Kidney (tissue), 14 donors: ENCODE data around the gene CNTN4. TPM values are rescaled to one million over a fixed set of nuclear protein-coding genes. Genes with fewer than 3 reads are reported as not detected.
A peak's percentile ranks its signal among the peaks of the same experiment; 100 is the strongest.

Experiments
- DNase-seq, 5 donors: peaks; one replicate each; pipeline ENCODE4 v3.0.0-alpha.2; 2013 to 2020
- FAIRE-seq: peaks from 2 replicates; lab custom pipeline; 2012; peaks lifted over from hg19 to GRCh38; lab: Jason Lieb, UNC
- H3K27ac ChIP-seq, 2 donors: one replicate each; pipeline ENCODE4 v1.7.0; 2013; ENCODE audit warnings: low read depth in 2 of 2, low read length in 2 of 2, inconsistent platforms in 1 of 2
- H3K27me3 ChIP-seq: one replicate; pipeline ENCODE4 v1.7.1; 2013; ENCODE audit warnings: low read length, inconsistent platforms; ENCODE audit not compliant: control insufficient read depth, insufficient read depth
- H3K36me3 ChIP-seq, 3 donors: one replicate each; pipeline versions ENCODE4 v1.7.0 to v1.7.1; 2013; ENCODE audit warnings: low read length in 3 of 3, control low read depth in 1 of 3, inconsistent platforms in 1 of 3; ENCODE audit not compliant: insufficient read depth in 3 of 3, control insufficient read depth in 2 of 3
- H3K4me1 ChIP-seq, 3 donors: one replicate each; pipeline versions ENCODE4 v1.7.0 to v1.7.1; 2013; ENCODE audit warnings: low read length in 3 of 3, inconsistent platforms in 1 of 3, low read depth in 1 of 3; ENCODE audit not compliant: control insufficient read depth in 2 of 3, insufficient read depth in 2 of 3
- H3K4me3 ChIP-seq, 3 donors: one replicate each; pipeline versions ENCODE4 v1.7.0 to v1.8.1; 2013; ENCODE audit warnings: low read length in 3 of 3, control low read depth in 1 of 3, inconsistent platforms in 1 of 3
- H3K9ac ChIP-seq, 3 donors: one replicate each; pipeline versions ENCODE4 v1.7.0 to v1.7.1; 2013; ENCODE audit warnings: low read length in 3 of 3, control low read depth in 1 of 3, inconsistent platforms in 1 of 3
- H3K9me3 ChIP-seq, 3 donors: one replicate each; pipeline versions ENCODE4 v1.7.0 to v1.7.1; 2013; ENCODE audit warnings: low read length in 3 of 3, control low read depth in 1 of 3, inconsistent platforms in 1 of 3; ENCODE audit not compliant: control insufficient read depth in 2 of 3, insufficient read depth in 1 of 3
- CTCF ChIP-seq: IDR thresholded peaks from 3 replicates; pipeline ENCODE4 v1.5.1; 2012; ENCODE audit warnings: mild to moderate bottlenecking, moderate library complexity, borderline replicate concordance; ENCODE audit not compliant: insufficient read depth; ENCODE audit errors: extremely low read depth
- intact Hi-C: fragments of 100-400 bp; cut with DNase I; formaldehyde crosslinking; loops from one replicate; pipeline ENCODE4 v1.11.1; 2022
- polyA plus RNA-seq: library from polyadenylated mRNA; stranded (reverse); fragments of 350-450 nt; fragmentation: Illumina TruSeq; extraction: RNeasy Lipid Tissue Mini Kit (QIAGEN cat#74804); gene quantifications from one replicate; pipeline ENCODE4 v1.2.3, GENCODE V29; 2014; ENCODE audit warnings: low read depth, low replicate concordance; ENCODE audit not compliant: insufficient read depth
- total RNA-seq: library from RNA; stranded (reverse); fragmentation: NEBNext Ultra II Directional; extraction: Animal tissue kit (Norgen Biotek cat#: 25700); gene quantifications from one replicate; pipeline ENCODE4 v1.2.1, GENCODE V29; 2021
- donor health status: control.
- donor health status: control.
- donor health status: control.
- donor health status: control.
- donor health status: control.
- donor health status: DM: yes; HTN: yes; CAD: no.
- donor health status: Normal renal cell carcinoma (clear cell type).

The CNTN4 gene
- total and polyA plus RNA-seq, 2 donors from 2014 or later, result 2.2 to 13.4 TPM

- TF ChIP-seq CTCF, result no peak
- intact Hi-C loops, result no loop called here
- Histone ChIP-seq H3K36me3 (no peaks in the 10 kb centered on the region), H3K9ac (no peak overlapping the region), H3K9me3 (no peaks in the 10 kb centered on the region), H3K4me1 (no peaks in the 10 kb centered on the region), H3K27ac (no peak overlapping the region), H3K27me3 (no peaks in the 10 kb centered on the region), H3K4me3 (no peak overlapping the region)
- peak in 1 of 5 donors; percentile 20 for DNase-seq
- no peak for FAIRE-seq
Observed at GRCh38 chr3:2154621-2155020, 56.0 kb downstream of the CNTN4 start.

- intact Hi-C loops, result no loop called here
- Histone ChIP-seq H3K27ac (no peak overlapping the region), H3K9ac (no peak overlapping the region), H3K36me3 (no peaks in the 10 kb centered on the region), H3K27me3 (no peaks in the 10 kb centered on the region), H3K4me3 (no peak overlapping the region), H3K9me3 (no peaks in the 10 kb centered on the region), H3K4me1 (no peaks in the 10 kb centered on the region)
- FAIRE-seq, result no peak
- DNase-seq, result peak; percentile 9 to 53 (median 19)
- TF ChIP-seq CTCF, result peak; percentile 52
Observed at GRCh38 chr3:2156244-2156847, 57.7 kb downstream of the CNTN4 start.

GRCh38 chr3:2158828-2159227 is 60.2 kb downstream of the CNTN4 start:
- no peaks in the 10 kb centered on the region for H3K4me1 ChIP-seq

More at GRCh38 chr3:2158828-2159227, 60.2 kb downstream of the CNTN4 start:
- H3K27ac ChIP-seq, result no peak overlapping the region
- H3K9me3 ChIP-seq, result no peaks in the 10 kb centered on the region
- TF ChIP-seq CTCF, result no peak
- H3K27me3 ChIP-seq, result no peaks in the 10 kb centered on the region
- no peaks in the 10 kb centered on the region for H3K36me3 ChIP-seq
- intact Hi-C loops, result no loop called here
- no peak overlapping the region for H3K4me3 ChIP-seq
- H3K9ac ChIP-seq, result no peak overlapping the region
- no peak for DNase-seq
- FAIRE-seq, result no peak
